Ishikawa (cell line): Measurements from ENCODE around the gene AGRP.

ENCODE experiments used
- CEBPB ChIP-seq: IDR thresholded peaks from 2 replicates; pipeline ENCODE4 v1.6.1; 2012
- CREB1 ChIP-seq: IDR thresholded peaks from 2 replicates; pipeline ENCODE4 v1.6.1; 2012; ENCODE audit warnings: low read depth
- EGR1 ChIP-seq: IDR thresholded peaks from 2 replicates; pipeline ENCODE4 v1.6.1; 2012
- EP300 ChIP-seq: IDR thresholded peaks from 2 replicates; pipeline ENCODE4 v1.6.1; 2012; ENCODE audit warnings: borderline replicate concordance
- FOXM1 ChIP-seq: IDR thresholded peaks from 2 replicates; pipeline ENCODE4 v1.6.1; 2012; ENCODE audit warnings: low read depth, borderline replicate concordance
- NFIC ChIP-seq: IDR thresholded peaks from 2 replicates; pipeline ENCODE4 v1.6.1; 2012
- RAD21 ChIP-seq: IDR thresholded peaks from 2 replicates; pipeline ENCODE4 v1.6.1; 2012; ENCODE audit warnings: low read depth
- TAF1 ChIP-seq: IDR thresholded peaks from 2 replicates; pipeline ENCODE4 v1.6.1; 2012; ENCODE audit warnings: low read depth, mild to moderate bottlenecking
- TCF12 ChIP-seq: IDR thresholded peaks from 2 replicates; pipeline ENCODE4 v1.6.1; 2012; ENCODE audit warnings: low read depth
- TEAD4 ChIP-seq: IDR thresholded peaks from 2 replicates; pipeline ENCODE4 v1.6.1; 2012
- YY1 ChIP-seq: IDR thresholded peaks from 2 replicates; pipeline ENCODE4 v1.6.1; 2012; ENCODE audit warnings: low read depth
- ZBTB7A ChIP-seq: IDR thresholded peaks from 2 replicates; pipeline ENCODE4 v1.6.1; 2012; ENCODE audit warnings: low read depth
- TF ChIP-seq, protein P1 (sequence below): IDR thresholded peaks from 2 replicates; pipeline ENCODE4 v1.6.1; 2012
- TF ChIP-seq, protein P2 (sequence below): IDR thresholded peaks from 2 replicates; pipeline ENCODE4 v1.6.1; 2012
- TF ChIP-seq, protein P3 (sequence below): IDR thresholded peaks from 2 replicates; pipeline ENCODE4 v1.6.1; 2012; ENCODE audit warnings: low read depth, mild to moderate bottlenecking

Gene AGRP

DNA sequence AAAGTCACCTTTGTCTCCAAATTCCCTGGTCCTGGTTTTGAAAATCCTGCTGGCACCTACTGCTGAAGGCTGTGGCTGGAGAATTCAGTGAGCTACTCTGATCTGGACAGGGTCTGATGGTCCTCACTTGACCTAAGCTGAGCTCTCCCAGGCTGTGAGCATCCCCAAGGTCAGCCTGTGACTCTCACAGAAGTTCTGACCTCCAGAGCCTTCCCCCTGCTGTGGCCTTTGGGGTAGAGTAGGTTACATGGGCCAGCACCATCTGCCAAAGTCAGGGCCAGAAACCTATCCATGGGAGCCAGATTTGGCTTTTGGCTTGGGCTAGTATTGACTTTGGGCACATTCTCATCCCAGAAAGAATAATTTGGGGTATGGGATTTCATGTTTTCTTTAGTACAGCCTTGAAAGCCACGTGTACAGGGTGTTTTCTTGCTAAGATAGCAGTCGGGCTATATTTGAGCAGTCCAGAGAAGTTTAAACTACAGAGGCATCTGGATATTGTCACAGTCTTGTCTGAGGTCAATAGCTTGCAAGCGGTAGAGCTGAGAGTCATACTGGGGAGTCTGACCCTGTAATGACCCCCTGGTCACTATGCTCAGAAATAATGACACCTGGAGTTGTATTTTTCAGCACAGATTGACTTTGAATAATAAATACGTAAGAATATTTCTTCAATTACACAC is 6.2 kb upstream of the AGRP start:
- TF ChIP-seq EGR1 (no peak), EP300 (no peak)

DNA sequence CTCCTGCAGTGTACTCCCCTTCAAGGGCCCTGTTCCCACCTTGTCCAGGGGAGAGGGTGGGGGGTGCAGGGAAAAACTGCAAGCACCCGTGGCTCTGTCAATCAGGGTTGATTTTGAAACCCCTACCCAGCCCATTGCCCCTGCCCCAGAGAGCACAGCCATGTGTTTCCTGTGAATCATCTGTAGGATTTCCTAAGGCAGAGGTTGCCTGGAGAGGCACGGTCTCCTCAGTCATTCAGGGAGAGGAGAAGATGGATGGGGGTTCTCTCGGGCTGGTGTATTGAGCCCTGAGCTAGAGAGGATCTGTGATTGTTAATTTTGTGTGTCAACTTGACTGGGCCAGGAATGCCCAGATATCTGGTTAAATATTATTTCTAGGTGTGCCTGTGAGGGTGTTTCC is 3.5 kb upstream of the AGRP start:
- TF ChIP-seq NFIC (no peak), EP300 (no peak), CEBPB (no peak), TAF1 (no peak)
- TF ChIP-seq, protein P1, sequence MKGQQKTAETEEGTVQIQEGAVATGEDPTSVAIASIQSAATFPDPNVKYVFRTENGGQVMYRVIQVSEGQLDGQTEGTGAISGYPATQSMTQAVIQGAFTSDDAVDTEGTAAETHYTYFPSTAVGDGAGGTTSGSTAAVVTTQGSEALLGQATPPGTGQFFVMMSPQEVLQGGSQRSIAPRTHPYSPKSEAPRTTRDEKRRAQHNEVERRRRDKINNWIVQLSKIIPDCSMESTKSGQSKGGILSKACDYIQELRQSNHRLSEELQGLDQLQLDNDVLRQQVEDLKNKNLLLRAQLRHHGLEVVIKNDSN: no peak
- TF ChIP-seq, protein P2, sequence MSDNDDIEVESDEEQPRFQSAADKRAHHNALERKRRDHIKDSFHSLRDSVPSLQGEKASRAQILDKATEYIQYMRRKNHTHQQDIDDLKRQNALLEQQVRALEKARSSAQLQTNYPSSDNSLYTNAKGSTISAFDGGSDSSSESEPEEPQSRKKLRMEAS: no peak

DNA sequence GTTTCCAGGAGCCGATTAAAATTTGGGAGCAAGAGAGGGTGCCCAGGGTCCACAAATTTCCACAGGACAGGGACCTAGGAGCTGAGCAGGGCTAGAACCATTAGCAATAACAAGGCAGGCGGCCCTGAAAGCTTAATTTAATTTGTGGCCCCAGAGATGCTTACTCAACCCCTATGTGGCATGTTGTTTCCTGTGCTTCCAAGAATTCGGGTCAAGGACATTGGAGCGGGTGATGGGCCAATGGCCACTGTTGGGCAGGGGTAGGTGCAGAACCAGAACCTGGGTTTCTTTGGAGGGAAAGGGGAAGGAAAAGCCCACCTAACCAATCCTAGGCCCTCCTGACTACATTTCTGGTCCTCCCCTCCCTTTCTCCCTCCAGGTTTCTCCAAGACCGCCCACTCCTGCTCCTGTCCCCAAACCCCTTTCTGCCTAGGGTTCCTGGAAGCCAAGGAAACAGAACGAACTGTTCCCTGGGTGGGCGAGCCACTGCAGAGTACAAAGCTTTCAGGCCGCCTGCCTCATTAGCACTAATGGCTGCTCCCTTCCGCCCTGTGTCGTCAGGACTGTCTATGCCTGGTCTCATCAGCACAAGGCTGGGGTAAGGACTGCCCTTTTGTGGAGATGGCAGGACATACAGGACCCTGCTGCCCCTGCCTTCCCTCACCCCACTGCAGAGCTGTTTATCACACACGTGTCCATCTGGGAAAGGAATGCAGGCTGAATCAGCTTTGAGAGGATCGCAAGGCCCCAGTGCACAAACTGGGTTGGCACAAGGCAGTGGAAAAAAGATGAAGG is 581 bp upstream of the AGRP start:
- no peak for TF ChIP-seq RAD21
- TF ChIP-seq NFIC: no peak

DNA sequence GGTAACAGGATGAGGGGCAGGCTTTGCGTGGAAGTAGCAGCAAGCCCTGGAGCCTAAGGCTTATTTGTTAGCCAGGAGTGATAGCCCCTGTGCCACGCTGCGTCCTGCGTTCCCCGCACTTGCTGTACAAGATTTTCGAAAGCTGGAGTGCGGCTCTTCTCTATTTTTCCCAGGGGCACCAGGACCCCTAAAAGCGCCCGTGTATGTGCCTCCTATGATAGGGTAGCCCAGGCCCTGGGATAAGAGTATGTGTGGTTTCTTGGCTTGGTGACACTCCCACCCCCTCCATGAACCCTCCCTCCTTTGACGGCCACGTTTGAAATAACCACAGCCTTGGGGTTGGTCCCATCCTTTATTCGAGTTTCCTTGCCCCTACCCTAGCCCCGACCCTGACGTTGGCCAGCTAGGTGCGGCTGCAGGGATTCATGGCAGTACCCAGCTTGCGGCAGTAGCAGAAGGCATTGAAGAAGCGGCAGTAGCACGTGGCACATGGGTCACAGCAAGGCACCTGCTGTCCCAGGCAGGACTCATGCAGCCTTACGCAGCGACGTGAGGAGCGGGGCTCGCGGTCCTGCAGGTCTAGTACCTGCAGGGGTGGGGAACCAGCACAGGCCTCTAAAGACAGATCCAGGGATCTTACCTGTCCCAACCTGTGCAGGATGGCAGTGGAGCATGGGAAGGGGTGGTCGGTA is 968 bp downstream of the AGRP start:
- TF ChIP-seq RAD21 (no peak), YY1 (no peak), TAF1 (no peak)
- TF ChIP-seq, protein P2: no peak

DNA sequence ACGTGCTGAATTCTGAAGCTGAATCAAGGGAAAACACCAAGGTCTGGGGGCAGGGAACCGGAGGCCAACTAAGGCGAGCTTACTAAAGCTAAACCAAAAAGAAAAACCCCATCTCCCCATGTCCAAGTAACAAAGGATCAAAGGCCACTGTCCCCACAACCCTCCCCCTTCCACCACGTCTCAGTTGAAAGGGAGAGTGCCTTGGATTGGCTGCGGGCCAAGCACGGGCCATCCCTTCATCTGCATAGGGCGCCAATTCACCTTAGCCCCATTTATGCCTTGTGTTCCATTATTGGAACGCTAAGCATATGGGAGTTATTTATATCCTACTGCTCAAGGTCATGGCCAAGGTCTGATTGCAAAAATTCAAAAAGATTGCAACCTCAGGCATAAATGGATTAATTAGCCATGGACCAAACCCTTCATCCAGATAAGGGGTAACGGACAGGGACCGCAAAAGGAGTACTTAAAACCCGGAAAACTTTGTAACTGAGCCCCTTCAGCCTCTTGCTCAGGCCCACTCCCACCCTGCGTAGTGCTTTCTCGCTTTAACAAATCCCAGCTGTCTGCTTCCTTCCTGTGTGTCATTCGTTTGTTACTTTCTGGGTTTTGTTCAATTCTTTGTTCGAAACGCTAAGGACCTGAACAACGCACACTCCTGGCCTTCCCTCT is 1.6 kb downstream of the AGRP start:
- TF ChIP-seq, protein P2: no peak
- peak; percentile 52; the same call in 1 of the 2 replicates for TF ChIP-seq NFIC
- TF ChIP-seq ZBTB7A: no peak
- no peak for TF ChIP-seq TEAD4
- TF ChIP-seq TAF1: no peak
- TF ChIP-seq, protein P1: no peak
- TF ChIP-seq TCF12: no peak
- TF ChIP-seq EP300: no peak
- no peak for TF ChIP-seq RAD21

DNA sequence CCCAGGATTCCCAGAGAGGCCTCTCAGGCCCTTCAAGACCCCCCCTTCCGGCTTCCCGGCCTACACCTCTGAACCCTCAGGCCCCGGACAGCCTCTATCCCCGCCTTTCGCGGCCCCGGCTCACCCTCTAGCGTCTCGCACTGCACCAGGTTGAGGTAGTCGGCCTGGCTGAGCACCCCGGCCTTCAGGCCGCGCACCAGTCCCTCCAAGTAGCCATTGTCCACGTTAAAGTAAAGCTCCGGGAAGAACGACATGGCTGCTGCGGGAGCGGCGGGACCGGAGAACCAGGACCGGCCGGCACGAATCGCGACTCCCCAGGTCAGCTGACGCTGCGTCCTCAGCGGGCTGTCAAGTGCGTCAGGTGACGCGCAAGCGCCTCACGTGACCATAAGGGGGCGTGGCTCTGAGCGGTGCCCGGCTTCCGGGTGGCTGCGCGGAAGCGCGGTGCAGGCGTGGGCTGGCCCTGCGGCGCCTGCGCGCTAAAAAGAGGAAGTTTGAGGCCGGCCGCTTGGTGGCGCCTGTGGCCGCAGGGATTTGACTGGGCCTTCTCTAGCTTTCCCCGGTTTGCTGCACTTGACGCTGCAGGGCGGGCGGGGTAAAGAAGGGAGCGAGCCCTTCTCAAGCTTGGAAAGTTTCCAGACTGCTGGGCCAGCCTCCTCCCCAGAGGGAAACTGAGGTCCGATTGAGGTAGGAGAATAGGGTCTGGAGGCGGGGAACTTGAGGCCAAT is 2.4 kb downstream of the AGRP start, which contains the start of gene ATP6V0D1:
Gene ATP6V0D1 (minus strand): TSS at position 325 of the 728 bp plus-strand sequence. CDS start 71 bp downstream, at position 254.
- TF ChIP-seq TEAD4: 0 out of 2 replicates have a peak, but pooled peaks have one; percentile 17
- TF ChIP-seq NFIC: no peak; the same call in 1 of the 2 replicates
- peak; percentile 89 for TF ChIP-seq TAF1
- TF ChIP-seq, protein P1: peak; percentile 100
- peak; percentile 64; the same call in 1 of the 2 replicates for TF ChIP-seq EP300
- peak; percentile 47; the same call in 1 of the 2 replicates for TF ChIP-seq FOXM1
- TF ChIP-seq EGR1: peak; percentile 82
- TF ChIP-seq, protein P2: peak; percentile 85; the same call in 1 of the 2 replicates
- TF ChIP-seq TCF12: peak; percentile 66
- peak; percentile 80 for TF ChIP-seq YY1
- TF ChIP-seq RAD21: peak; percentile 57
- TF ChIP-seq, protein P3, sequence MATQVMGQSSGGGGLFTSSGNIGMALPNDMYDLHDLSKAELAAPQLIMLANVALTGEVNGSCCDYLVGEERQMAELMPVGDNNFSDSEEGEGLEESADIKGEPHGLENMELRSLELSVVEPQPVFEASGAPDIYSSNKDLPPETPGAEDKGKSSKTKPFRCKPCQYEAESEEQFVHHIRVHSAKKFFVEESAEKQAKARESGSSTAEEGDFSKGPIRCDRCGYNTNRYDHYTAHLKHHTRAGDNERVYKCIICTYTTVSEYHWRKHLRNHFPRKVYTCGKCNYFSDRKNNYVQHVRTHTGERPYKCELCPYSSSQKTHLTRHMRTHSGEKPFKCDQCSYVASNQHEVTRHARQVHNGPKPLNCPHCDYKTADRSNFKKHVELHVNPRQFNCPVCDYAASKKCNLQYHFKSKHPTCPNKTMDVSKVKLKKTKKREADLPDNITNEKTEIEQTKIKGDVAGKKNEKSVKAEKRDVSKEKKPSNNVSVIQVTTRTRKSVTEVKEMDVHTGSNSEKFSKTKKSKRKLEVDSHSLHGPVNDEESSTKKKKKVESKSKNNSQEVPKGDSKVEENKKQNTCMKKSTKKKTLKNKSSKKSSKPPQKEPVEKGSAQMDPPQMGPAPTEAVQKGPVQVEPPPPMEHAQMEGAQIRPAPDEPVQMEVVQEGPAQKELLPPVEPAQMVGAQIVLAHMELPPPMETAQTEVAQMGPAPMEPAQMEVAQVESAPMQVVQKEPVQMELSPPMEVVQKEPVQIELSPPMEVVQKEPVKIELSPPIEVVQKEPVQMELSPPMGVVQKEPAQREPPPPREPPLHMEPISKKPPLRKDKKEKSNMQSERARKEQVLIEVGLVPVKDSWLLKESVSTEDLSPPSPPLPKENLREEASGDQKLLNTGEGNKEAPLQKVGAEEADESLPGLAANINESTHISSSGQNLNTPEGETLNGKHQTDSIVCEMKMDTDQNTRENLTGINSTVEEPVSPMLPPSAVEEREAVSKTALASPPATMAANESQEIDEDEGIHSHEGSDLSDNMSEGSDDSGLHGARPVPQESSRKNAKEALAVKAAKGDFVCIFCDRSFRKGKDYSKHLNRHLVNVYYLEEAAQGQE: no peak
- no peak for TF ChIP-seq ZBTB7A
- peak; percentile 62; the same call in 1 of the 2 replicates for TF ChIP-seq CREB1
- no peak for TF ChIP-seq CEBPB
